Epithelial cell of alveolus of lung (primary cell): Measurements from ENCODE around the gene IRF4. TPM values are rescaled to one million over a fixed set of nuclear protein-coding genes. Genes with fewer than 3 reads are reported as not detected.

Experiments used
- total RNA-seq: library from RNA; depleted of rRNA; stranded (reverse); fragments of >200 nt; gene quantifications from 2 replicates; pipeline ENCODE4 v1.2.1, GENCODE V29; 2015

The IRF4 gene
- not detected in 2 replicates for total RNA-seq

GRCh38 chr6:391559-392440 lies at the start of gene IRF4:
Gene IRF4, plus strand, starts transcription at chr6:391752. Its CDS starts 1,401 bp downstream, at chr6:393153.

Other genes with a start within 250 kb of the IRF4 start
- gene DUSP22, start 99.3 kb upstream of the IRF4 start, total RNA-seq: 11.5 and 13.7 TPM in 2 replicates